LHCN-M2 (cell line): Measurements from ENCODE around the gene ITPRID1. TPM values are rescaled to one million over a fixed set of nuclear protein-coding genes. Genes with fewer than 3 reads are reported as not detected.

Experiments used
- DNase-seq: peaks from one replicate; pipeline ENCODE4 v3.0.0-alpha.2; 2012; ENCODE audit warnings: low read depth
- total RNA-seq: library from RNA; depleted of rRNA; stranded (reverse); fragments of >200 nt; gene quantifications from 2 replicates; pipeline ENCODE4 v1.2.3, GENCODE V29; 2014; rRNA removed

Gene ITPRID1
- total RNA-seq, 1 experiment from 2014 or later: not detected

DNA sequence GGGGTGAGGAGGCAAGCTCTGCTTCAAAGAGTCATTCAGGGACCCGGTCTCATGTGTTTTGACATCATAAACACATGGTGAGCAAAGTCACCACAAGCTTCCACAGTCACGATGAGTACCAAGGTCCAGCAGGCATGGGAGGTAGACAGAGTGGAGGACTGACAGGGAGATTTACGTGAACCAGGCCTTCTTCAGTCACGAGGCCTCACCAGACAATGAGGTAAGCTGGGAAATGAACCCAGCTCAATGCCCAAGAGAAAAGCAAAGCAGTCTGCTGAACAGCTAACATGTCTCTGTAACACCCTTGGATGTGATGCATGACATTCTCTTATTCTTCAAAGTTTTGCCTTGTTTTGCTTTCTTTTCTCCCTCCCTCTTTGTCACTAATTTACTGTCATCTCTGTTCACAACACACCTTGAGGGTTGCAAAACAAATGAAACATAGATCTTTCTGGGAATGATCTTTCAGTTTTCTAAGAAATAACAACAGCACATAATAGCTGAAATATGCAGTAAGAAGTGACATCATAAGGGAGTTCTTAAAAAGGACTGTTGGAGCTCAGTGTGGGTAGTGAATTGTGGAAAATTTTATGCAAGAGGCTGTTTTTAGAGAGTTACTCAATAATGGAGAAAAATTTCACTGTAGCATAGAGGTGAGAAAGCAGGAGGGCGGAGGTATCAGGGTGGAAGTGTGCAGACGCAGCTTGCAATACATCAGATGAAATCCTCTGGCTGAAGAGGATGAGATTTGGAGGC, 182.1 kb downstream of the ITPRID1 start:
- no peak for DNase-seq

DNA sequence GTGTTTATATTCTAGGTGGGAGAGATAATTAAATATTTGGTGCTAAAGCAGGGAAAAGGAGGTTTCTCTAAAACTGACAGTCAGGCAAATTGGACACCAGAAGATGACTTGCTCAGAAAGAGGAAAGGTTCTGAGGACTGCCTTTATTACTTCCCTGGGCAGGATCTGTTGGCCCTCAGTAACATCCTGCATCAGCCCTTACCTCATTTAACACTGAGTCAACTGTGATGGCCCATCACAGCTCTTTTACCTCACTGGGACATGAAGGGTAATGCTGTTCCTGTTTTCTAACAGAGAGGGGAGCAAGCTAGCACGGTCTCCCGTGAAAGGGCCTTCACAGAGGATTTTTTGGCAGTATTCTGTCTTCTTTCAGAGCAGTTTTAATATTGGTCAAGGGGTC, 185.2 kb downstream of the ITPRID1 start:
- DNase-seq: no peak

DNA sequence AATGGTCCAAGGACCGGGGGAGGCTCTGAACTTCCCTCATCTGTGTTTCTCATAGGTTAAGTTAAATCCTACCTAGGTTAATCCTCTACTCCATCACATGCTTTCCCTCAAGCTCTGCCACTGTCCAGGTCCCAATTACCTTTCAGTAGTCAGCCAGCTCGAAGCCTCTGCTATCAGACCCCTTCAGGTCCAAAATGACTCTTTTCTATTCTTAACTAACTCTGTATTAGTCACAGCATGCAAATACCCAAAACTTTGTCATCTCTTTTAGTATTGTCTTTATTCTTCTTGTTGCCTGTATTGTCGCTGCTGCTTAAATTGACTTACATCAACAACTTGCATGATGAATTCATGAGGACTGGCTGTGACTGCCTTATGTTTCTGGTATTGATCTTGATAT, 188.5 kb downstream of the ITPRID1 start:
- no peak for DNase-seq

DNA sequence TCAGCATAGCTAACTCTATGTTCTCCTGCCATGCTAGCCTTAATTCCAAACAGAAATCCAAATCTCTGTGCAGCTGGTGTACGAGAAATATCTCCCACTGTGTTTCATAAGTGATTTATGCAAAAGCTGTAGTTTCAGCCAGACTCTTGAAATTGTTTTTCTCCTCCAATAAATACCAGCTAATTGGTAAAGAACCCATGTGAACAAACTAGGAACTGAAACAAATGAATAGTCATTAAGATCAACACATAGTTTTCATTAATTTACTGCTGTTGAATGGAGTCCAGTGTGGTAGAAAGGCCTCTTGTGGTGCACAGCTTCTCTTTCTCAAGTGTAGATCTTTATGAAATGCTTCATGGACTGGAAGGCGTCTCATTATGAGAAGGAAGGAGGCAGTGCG, 191.5 kb downstream of the ITPRID1 start:
- DNase-seq: no peak

DNA sequence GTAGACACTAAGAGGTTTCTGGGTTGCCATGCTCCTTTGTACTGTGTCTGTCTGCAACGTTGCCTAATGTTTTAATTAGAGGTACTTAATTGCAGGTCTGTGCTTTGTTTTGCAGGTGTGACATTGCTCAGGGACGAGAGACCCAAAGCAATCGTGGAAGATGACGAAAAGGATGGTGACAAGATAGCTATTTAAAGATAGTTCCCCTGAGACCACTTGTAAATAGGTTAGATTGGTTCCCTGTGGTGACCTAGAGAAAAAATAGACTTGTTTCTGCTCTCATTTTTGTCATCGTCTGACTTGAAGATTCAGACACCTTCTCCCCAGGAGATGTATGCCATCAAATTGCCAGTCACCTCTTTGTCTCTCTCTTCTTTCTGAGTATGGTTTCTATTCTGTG, 193.2 kb downstream of the ITPRID1 start:
- DNase-seq: no peak

Other genes with a start within 250 kb of the ITPRID1 start
- not detected in 2 replicates for gene NEUROD6, start 173.4 kb upstream of the ITPRID1 start, total RNA-seq
- 0.06 TPM in 1 of 2 replicates, not detected in the other for gene PPP1R17, start 173.1 kb downstream of the ITPRID1 start, total RNA-seq